GM18868 (cell line): Measurements from ENCODE around the gene TUNAR.
"Not testable (repeated sequence)": the region's sequence is repeated elsewhere in the genome, so short reads cannot be mapped to it uniquely, and the experiment has no call there.

Source experiments
- ATAC-seq: cut with Tn5 transposase; IDR thresholded peaks from one replicate; pipeline ENCODE4 v1.9.1; 2021; ENCODE audit warnings: mild to moderate bottlenecking, moderate library complexity; ENCODE audit not compliant: unreplicated experiment

The TUNAR gene

DNA sequence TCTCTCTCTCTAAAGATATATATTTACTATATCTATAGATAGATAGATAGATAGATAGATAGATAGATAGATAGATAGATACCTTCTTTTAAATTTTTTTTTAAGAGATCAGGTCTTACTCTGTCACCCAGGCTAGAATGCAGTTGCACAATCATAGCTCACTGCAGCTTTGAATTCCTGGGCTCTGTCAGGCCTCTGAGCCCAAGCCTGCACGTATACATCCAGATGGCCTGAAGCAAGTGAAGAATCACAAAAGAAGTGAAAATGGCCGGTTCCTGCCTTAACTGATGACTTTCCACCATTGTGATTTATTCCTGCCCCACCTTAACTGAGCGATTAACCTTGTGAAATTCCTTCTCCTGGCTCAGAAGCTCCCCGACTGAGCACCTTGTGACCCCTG lies 91.4 kb downstream of the TUNAR start:
- not testable (repeated sequence) for ATAC-seq
